ENCODE measurements around the gene CDC42BPB. TPM values are rescaled to one million over a fixed set of nuclear protein-coding genes. Genes with fewer than 3 reads are reported as not detected.

CDC42BPB gene
- total and polyA plus RNA-seq, 2 donors from 2014 or later = 22.5 to 127 TPM

DNA sequence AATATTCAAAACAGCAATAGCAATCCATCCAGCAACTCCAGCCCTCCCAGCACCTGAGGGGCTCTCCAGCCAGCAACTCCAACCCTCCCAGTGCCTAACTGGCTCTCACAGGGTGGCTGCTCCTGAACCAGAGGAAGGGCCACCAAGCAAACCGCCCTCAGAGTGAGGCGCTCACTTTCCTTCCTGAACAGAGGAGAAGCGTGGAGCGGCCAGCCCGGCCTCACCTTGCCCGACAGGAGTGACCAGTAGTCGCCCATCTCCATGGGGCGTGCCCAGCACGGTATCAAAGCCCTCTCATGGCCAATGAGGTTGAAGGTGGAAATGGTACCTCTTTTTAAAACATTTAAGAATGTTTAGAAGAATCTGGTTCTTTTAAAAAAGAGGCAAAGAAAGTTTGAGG is 27.4 kb downstream of the CDC42BPB start:
- no peak overlapping the region for H3K4me3 ChIP-seq (ENCODE audit: low read length in 3 of 3)
- peaks cover 0 to 7% (median 4%) of the 10 kb centered on the region in 3 donors for H3K4me1 ChIP-seq (ENCODE audit: control insufficient read depth in 2 of 3, insufficient read depth in 2 of 3, low read depth in 1 of 3, low read length in 3 of 3)
- no peaks in the 10 kb centered on the region for H3K36me3 ChIP-seq (ENCODE audit: control insufficient read depth in 2 of 3, insufficient read depth in 3 of 3, low read length in 3 of 3)
- no peak overlapping the region for H3K27ac ChIP-seq (ENCODE audit: low read depth in 2 of 2, low read length in 2 of 2)
- H3K27me3 ChIP-seq (ENCODE audit: control insufficient read depth, insufficient read depth, low read length) = no peaks in the 10 kb centered on the region
- H3K9ac ChIP-seq (ENCODE audit: low read length in 3 of 3) = no peak overlapping the region
- intact Hi-C loops (cut with DNase I) = no loop called here
- H3K9me3 ChIP-seq (ENCODE audit: control insufficient read depth in 2 of 3, insufficient read depth in 1 of 3, low read length in 3 of 3) = no peaks in the 10 kb centered on the region
- TF ChIP-seq, protein P1, sequence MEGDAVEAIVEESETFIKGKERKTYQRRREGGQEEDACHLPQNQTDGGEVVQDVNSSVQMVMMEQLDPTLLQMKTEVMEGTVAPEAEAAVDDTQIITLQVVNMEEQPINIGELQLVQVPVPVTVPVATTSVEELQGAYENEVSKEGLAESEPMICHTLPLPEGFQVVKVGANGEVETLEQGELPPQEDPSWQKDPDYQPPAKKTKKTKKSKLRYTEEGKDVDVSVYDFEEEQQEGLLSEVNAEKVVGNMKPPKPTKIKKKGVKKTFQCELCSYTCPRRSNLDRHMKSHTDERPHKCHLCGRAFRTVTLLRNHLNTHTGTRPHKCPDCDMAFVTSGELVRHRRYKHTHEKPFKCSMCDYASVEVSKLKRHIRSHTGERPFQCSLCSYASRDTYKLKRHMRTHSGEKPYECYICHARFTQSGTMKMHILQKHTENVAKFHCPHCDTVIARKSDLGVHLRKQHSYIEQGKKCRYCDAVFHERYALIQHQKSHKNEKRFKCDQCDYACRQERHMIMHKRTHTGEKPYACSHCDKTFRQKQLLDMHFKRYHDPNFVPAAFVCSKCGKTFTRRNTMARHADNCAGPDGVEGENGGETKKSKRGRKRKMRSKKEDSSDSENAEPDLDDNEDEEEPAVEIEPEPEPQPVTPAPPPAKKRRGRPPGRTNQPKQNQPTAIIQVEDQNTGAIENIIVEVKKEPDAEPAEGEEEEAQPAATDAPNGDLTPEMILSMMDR (IDR thresholded peaks at IDR 0.05; ENCODE audit: borderline replicate concordance, extremely low read depth, insufficient read depth) = no peak
- no peak for FAIRE-seq
- DNase-seq = no peak

DNA sequence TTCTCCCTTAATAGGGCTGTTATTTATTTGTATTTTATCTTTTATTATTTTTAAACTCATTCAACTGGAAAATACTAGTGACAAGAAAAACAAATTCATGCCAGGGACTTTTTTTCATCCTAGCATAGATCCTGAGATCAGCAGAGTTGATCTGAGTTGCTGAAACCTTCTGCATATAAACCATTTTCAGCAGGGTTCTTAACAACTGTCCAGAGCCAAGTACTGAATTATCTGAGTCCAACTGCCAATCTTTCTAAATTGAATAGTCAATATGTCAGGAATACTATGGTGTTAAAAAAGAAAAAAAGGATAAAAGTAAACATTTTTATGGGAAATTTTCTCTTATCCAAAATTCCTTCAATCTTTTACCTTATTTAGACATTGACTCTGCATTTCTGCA is 28.6 kb downstream of the CDC42BPB start:
- Histone ChIP-seq H3K27ac (ENCODE audit: low read depth in 2 of 2, low read length in 2 of 2) (no peak overlapping the region), H3K27me3 (ENCODE audit: control insufficient read depth, insufficient read depth, low read length) (no peaks in the 10 kb centered on the region), H3K9me3 (ENCODE audit: control insufficient read depth in 2 of 3, insufficient read depth in 1 of 3, low read length in 3 of 3) (no peaks in the 10 kb centered on the region), H3K9ac (ENCODE audit: low read length in 3 of 3) (no peak overlapping the region), H3K36me3 (ENCODE audit: control insufficient read depth in 2 of 3, insufficient read depth in 3 of 3, low read length in 3 of 3) (no peaks in the 10 kb centered on the region), H3K4me1 (ENCODE audit: control insufficient read depth in 2 of 3, insufficient read depth in 2 of 3, low read depth in 1 of 3, low read length in 3 of 3) (peaks cover 0 to 10% (median 10%) of the 10 kb centered on the region in 3 donors), H3K4me3 (ENCODE audit: low read length in 3 of 3) (no peak overlapping the region)
- TF ChIP-seq, protein P1 (IDR thresholded peaks at IDR 0.05; ENCODE audit: borderline replicate concordance, extremely low read depth, insufficient read depth) = no peak
- FAIRE-seq (no peak), DNase-seq (no peak)
- intact Hi-C loops (cut with DNase I) = no loop called here

DNA sequence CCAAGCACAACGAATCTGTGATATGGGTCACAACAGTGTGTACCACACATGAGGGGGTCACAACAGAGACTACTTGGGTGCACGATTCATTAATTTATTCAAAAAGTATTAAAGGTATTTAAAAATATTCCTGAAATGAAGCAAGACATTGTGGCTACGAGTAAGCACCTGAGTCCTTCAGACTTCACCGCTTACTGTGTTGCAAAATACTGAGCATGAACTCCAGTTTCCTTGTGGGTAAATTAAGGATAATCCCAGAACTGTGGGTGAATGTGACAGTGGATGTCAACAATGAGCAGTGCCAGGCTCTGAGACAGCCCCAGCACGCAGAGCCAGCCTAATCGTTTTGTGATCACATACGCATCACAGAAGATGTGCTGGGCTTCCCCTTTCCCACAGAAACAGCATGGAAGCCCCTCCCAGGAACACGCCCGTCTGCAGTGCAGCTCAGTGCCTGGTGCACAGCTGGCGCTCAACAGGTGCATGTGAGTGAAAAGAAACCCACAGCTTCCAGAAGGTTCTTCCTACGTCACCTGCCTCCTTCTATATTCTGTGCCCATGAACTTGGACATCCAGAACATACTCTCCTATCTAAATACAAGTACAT is 29.1 kb downstream of the CDC42BPB start:
- H3K27ac ChIP-seq (ENCODE audit: low read depth in 2 of 2, low read length in 2 of 2) = no peak overlapping the region
- FAIRE-seq = no peak

More for the DNA sequence above, 29.1 kb downstream of the CDC42BPB start:
- no peak overlapping the region for H3K4me3 ChIP-seq (ENCODE audit: low read length in 3 of 3)
- no peak overlapping the region for H3K9ac ChIP-seq (ENCODE audit: low read length in 3 of 3)
- no peaks in the 10 kb centered on the region for H3K36me3 ChIP-seq (ENCODE audit: control insufficient read depth in 2 of 3, insufficient read depth in 3 of 3, low read length in 3 of 3)
- H3K4me1 ChIP-seq (ENCODE audit: control insufficient read depth in 2 of 3, insufficient read depth in 2 of 3, low read depth in 1 of 3, low read length in 3 of 3) = peaks cover 0 to 12% (median 10%) of the 10 kb centered on the region in 3 donors
- no peaks in the 10 kb centered on the region for H3K9me3 ChIP-seq (ENCODE audit: control insufficient read depth in 2 of 3, insufficient read depth in 1 of 3, low read length in 3 of 3)
- intact Hi-C loops (cut with DNase I) = no loop called here
- no peaks in the 10 kb centered on the region for H3K27me3 ChIP-seq (ENCODE audit: control insufficient read depth, insufficient read depth, low read length)
- TF ChIP-seq, protein P1 (IDR thresholded peaks at IDR 0.05; ENCODE audit: borderline replicate concordance, extremely low read depth, insufficient read depth) = no peak
- no peak for DNase-seq
